Calu3 (cell line): ENCODE data around the gene GNB4. TPM values are rescaled to one million over a fixed set of nuclear protein-coding genes. Genes with fewer than 3 reads are reported as not detected.

ENCODE experiments used
- Bru-seq: library from RNA; stranded (reverse); fragments of 400-500 nt; gene quantifications from one replicate; lab custom pipeline; 2021; lab: Mats Ljungman, UMichigan
- BruChase-seq, 2 experiments: library from RNA; stranded (reverse); fragments of 400-500 nt; gene quantifications; one replicate each; lab custom pipeline; 2021; lab: Mats Ljungman, UMichigan
- BruUV-seq: library from RNA; stranded (reverse); fragments of 400-500 nt; replicated peaks from 2 replicates; lab custom pipeline; 2021; lab: Mats Ljungman, UMichigan
- CTCF ChIA-PET: fragments of 300-600 bp; sonication (Branson Sonifier 250); formaldehyde crosslinking; loops from one replicate; lab custom pipeline; 2022; ENCODE audit warnings: antibody characterized with exemption; lab: Charles Lee
- DNase-seq: peaks from one replicate; pipeline ENCODE4 v3.0.0; 2022
- H3K27ac Mint-ChIP-seq: one replicate; pipeline ENCODE4 v1.8.0; 2022; ENCODE audit warnings: mixed read lengths; ENCODE audit not compliant: unreplicated experiment
- H3K27me3 Mint-ChIP-seq: one replicate; pipeline ENCODE4 v1.8.0; 2022; ENCODE audit warnings: mixed read lengths; ENCODE audit not compliant: unreplicated experiment
- H3K36me3 Mint-ChIP-seq: one replicate; pipeline ENCODE4 v1.8.0; 2022; ENCODE audit warnings: mild to moderate bottlenecking, moderate library complexity, mixed read lengths; ENCODE audit not compliant: insufficient read depth, unreplicated experiment
- H3K4me1 Mint-ChIP-seq: one replicate; pipeline ENCODE4 v1.8.0; 2022; ENCODE audit warnings: mild to moderate bottlenecking, low read depth, mixed read lengths; ENCODE audit not compliant: unreplicated experiment
- H3K4me3 Mint-ChIP-seq: one replicate; pipeline ENCODE4 v1.8.0; 2022; ENCODE audit warnings: mild to moderate bottlenecking, low read depth, moderate library complexity, mixed read lengths; ENCODE audit not compliant: unreplicated experiment
- H3K9me3 Mint-ChIP-seq: one replicate; pipeline ENCODE4 v1.8.0; 2022; ENCODE audit warnings: low read depth, mixed read lengths; ENCODE audit not compliant: unreplicated experiment
- CTCF ChIP-seq: fragments of 200-600 bp; IDR thresholded peaks from one replicate; pipeline ENCODE4 v1.8.0; 2022; ENCODE audit warnings: antibody characterized with exemption; ENCODE audit not compliant: unreplicated experiment
- intact Hi-C: fragments of 100-400 bp; cut with micrococcal nuclease; formaldehyde crosslinking; loops from one replicate; pipeline ENCODE4 v1.10.0; 2022; ENCODE audit not compliant: unreplicated experiment
- long read RNA-seq: library from polyadenylated mRNA; stranded (forward); transcript quantifications from one replicate; pipeline ENCODE4 v2.0.0, GENCODE V29; 2022
- total RNA-seq: library from RNA; stranded (reverse); gene quantifications from 2 replicates; pipeline ENCODE4 v1.2.3, GENCODE V29; 2022

Gene GNB4
- 22.6 and 24.0 TPM in 2 replicates for total RNA-seq
- percentile 70 among the genes with signal in this experiment for Bru-seq, nascent RNA
- BruChase-seq, experiment 1, labeled RNA remaining after a 6-hour chase, result percentile 80 among the genes with signal in this experiment
- percentile 71 among the genes with signal in this experiment for BruChase-seq, experiment 2, labeled RNA remaining after a 2-hour chase
- long read RNA-seq, full-length matches to known transcripts, result 3 of 6 reads
- long read RNA-seq, partial matches to known transcripts, result 1 of 6 reads
- long read RNA-seq, other reads (novel, unspliced or antisense), result 2 of 6 reads

- peak within 1 kb of the TSS; percentile 68 for H3K27ac Mint-ChIP-seq
- peaks cover 22% of the 10 kb centered on the region for H3K36me3 Mint-ChIP-seq
- no peaks in the 10 kb centered on the region for H3K27me3 Mint-ChIP-seq
- H3K9me3 Mint-ChIP-seq, result no peaks in the 10 kb centered on the region
- DNase-seq, result peak; percentile 89
- H3K4me1 Mint-ChIP-seq, result peaks cover 20% of the 10 kb centered on the region
- no peak for TF ChIP-seq CTCF
- CTCF ChIA-PET, result interaction anchor here (1.0 kb wide), 1 partner anchor 9 kb away, joined by 4 read pairs; no protein-coding TSS in a partner anchor
- BruUV-seq, result no TSS peak
- intact Hi-C loops, result no loop called here
- peak within 1 kb of the TSS; percentile 75 for H3K4me3 Mint-ChIP-seq
Observed at GRCh38 chr3:179451265-179452175, at the start of gene GNB4. TSS of gene GNB4 (minus strand) at chr3:179451470. CDS start at chr3:179426200, 25,270 bp downstream.

GRCh38 chr3:179495483-179495882, 44.2 kb upstream of the GNB4 start:
- H3K27me3 Mint-ChIP-seq, result peaks cover 15% of the 10 kb centered on the region
- no peaks in the 10 kb centered on the region for H3K4me1 Mint-ChIP-seq
- H3K9me3 Mint-ChIP-seq, result peaks cover 23% of the 10 kb centered on the region
- H3K36me3 Mint-ChIP-seq, result no peaks in the 10 kb centered on the region
- DNase-seq, result no peak
- no TSS peak for BruUV-seq
- intact Hi-C loops, result no loop called here
- H3K27ac Mint-ChIP-seq, result no peak overlapping the region
- CTCF ChIA-PET, result no interaction called here
- no peak for TF ChIP-seq CTCF
- H3K4me3 Mint-ChIP-seq, result no peak overlapping the region

GRCh38 chr3:179493260-179493659, 42.0 kb upstream of the GNB4 start:
- no peaks in the 10 kb centered on the region for H3K4me1 Mint-ChIP-seq
- CTCF ChIA-PET, result interaction anchor here (0.9 kb wide), 1 partner anchor 23 kb away, joined by 3 read pairs; no protein-coding TSS in a partner anchor
- intact Hi-C loops, result no loop called here
- H3K27ac Mint-ChIP-seq, result no peak overlapping the region
- DNase-seq, result no peak
- H3K27me3 Mint-ChIP-seq, result peaks cover 15% of the 10 kb centered on the region
- H3K36me3 Mint-ChIP-seq, result no peaks in the 10 kb centered on the region
- TF ChIP-seq CTCF, result no peak
- H3K9me3 Mint-ChIP-seq, result peaks cover 27% of the 10 kb centered on the region
- H3K4me3 Mint-ChIP-seq, result no peak overlapping the region
- no TSS peak for BruUV-seq

GRCh38 chr3:179488213-179488612, 36.9 kb upstream of the GNB4 start:
- H3K36me3 Mint-ChIP-seq, result no peaks in the 10 kb centered on the region
- CTCF ChIA-PET, result no interaction called here
- H3K9me3 Mint-ChIP-seq, result peaks cover 13% of the 10 kb centered on the region
- BruUV-seq, result no TSS peak
- H3K27me3 Mint-ChIP-seq, result no peaks in the 10 kb centered on the region
- no peak for TF ChIP-seq CTCF
- H3K4me1 Mint-ChIP-seq, result no peaks in the 10 kb centered on the region
- no peak overlapping the region for H3K27ac Mint-ChIP-seq
- intact Hi-C loops, result no loop called here
- H3K4me3 Mint-ChIP-seq, result no peak overlapping the region
- DNase-seq, result no peak
